GM12878 (cell line): ENCODE data around the gene IL4I1. TPM values are rescaled to one million over a fixed set of nuclear protein-coding genes. Genes with fewer than 3 reads are reported as not detected.

ENCODE experiments used
- ATF2 ChIP-seq: IDR thresholded peaks from 2 replicates; pipeline ENCODE4 v1.6.1; 2012; ENCODE audit warnings: low read length, inconsistent platforms
- ATF7 ChIP-seq: fragments of 450-650 bp; IDR thresholded peaks from 2 replicates; pipeline ENCODE4 v1.6.1; 2016; ENCODE audit warnings: low read depth, mild to moderate bottlenecking
- BACH1 ChIP-seq: fragments of 450-650 bp; IDR thresholded peaks from 2 replicates; pipeline ENCODE4 v1.6.1; 2017; ENCODE audit warnings: mild to moderate bottlenecking, borderline replicate concordance
- BHLHE40 ChIP-seq, 2 experiments: fragments of 450-650 bp in 1 of 2; IDR thresholded peaks; 2 replicates each; pipeline ENCODE4 v1.6.1; 2011 to 2017; ENCODE audit warnings: low read depth in 2 of 2, borderline replicate concordance in 1 of 2, improper control_type of control experiment in 1 of 2, low read length in 1 of 2, mild to moderate bottlenecking in 1 of 2
- CEBPZ ChIP-seq: fragments of 150-350 bp; IDR thresholded peaks from 2 replicates; pipeline ENCODE4 v1.6.1; 2016; ENCODE audit warnings: low read depth, low read length
- DPF2 ChIP-seq: fragments of 450-650 bp; IDR thresholded peaks from 2 replicates; pipeline ENCODE4 v1.6.1; 2017; ENCODE audit warnings: mild to moderate bottlenecking
- GATAD2B ChIP-seq: fragments of 450-650 bp; conservative IDR thresholded peaks from 2 replicates; pipeline ENCODE4 v1.6.1; 2017; ENCODE audit warnings: low read depth, mild to moderate bottlenecking, moderate library complexity
- KDM1A ChIP-seq: fragments of 200-600 bp; sonication (generic); IDR thresholded peaks from 2 replicates; pipeline ENCODE4 v1.6.1; 2016; ENCODE audit warnings: borderline replicate concordance
- LARP7 ChIP-seq: fragments of 450-650 bp; IDR thresholded peaks from 2 replicates; pipeline ENCODE4 v1.6.1; 2017; ENCODE audit warnings: mild to moderate bottlenecking
- MTA3 ChIP-seq: IDR thresholded peaks from 2 replicates; pipeline ENCODE4 v1.6.1; 2012; ENCODE audit warnings: low read length, inconsistent platforms, borderline replicate concordance
- NRF1 ChIP-seq: conservative IDR thresholded peaks from 2 replicates; pipeline ENCODE4 v1.6.1; 2011; ENCODE audit warnings: mild to moderate bottlenecking, low read depth, low read length, improper control_type of control experiment
- PAX5 ChIP-seq: IDR thresholded peaks from 2 replicates; pipeline ENCODE4 v1.6.1; 2011; ENCODE audit warnings: low read depth, low read length, borderline replicate concordance
- PRDM15 ChIP-seq: fragments of 450-650 bp; formaldehyde crosslinking; IDR thresholded peaks from 2 replicates; pipeline ENCODE4 v1.4.0; 2020; ENCODE audit warnings: mild to moderate bottlenecking, moderate library complexity
- SIN3A ChIP-seq: IDR thresholded peaks from 2 replicates; pipeline ENCODE4 v1.6.1; 2012; ENCODE audit warnings: low read depth, low read length, improper control_type of control experiment
- SRF ChIP-seq, 2 experiments: IDR thresholded peaks; 2 replicates each; pipeline ENCODE4 v1.6.1; 2011; ENCODE audit warnings: low read depth in 2 of 2, low read length in 2 of 2, mild to moderate bottlenecking in 1 of 2, moderate library complexity in 1 of 2
- TCF12 ChIP-seq: IDR thresholded peaks from 2 replicates; pipeline ENCODE4 v1.6.1; 2011; ENCODE audit warnings: low read depth, mild to moderate bottlenecking, low read length
- ZNF24 ChIP-seq: fragments of 450-650 bp; IDR thresholded peaks from 2 replicates; pipeline ENCODE4 v1.6.1; 2017; ENCODE audit warnings: antibody characterized with exemption, mild to moderate bottlenecking
- polyA plus RNA-seq, 11 experiments: library from polyadenylated mRNA; depleted of rRNA in 4 of 11; unstranded in 6 of 11; stranded (reverse) in 5 of 11; fragments of >200 nt; fragmentation: Nextera tagmentation in 4 of 11; fragmentation: Illumina TruSeq in 1 of 11; extraction: Ambion mirVana in 4 of 11; extraction: Trizol in 1 of 11; gene quantifications; 1 replicate in 1 of 11; 2 replicates in 10 of 11; pipeline versions ENCODE4 v1.2.1 to v1.2.3, GENCODE V29; 2011 to 2016; ENCODE audit warnings: inconsistent platforms in 2 of 11, missing spikeins in 2 of 11, low read depth in 1 of 11
- total RNA-seq, 4 experiments: library from RNA; depleted of rRNA in 3 of 4; stranded (reverse); fragments of >200 nt in 3 of 4; fragmentation: Illumina TruSeq in 1 of 4; extraction: Trizol in 1 of 4; gene quantifications; 2 replicates each; pipeline versions ENCODE4 v1.2.1 to v1.2.3, GENCODE V29; 2013 to 2021
- TF ChIP-seq, protein P1 (sequence below): fragments of 450-650 bp; IDR thresholded peaks from 2 replicates; pipeline ENCODE4 v1.6.1; 2017; ENCODE audit warnings: antibody characterized with exemption, mild to moderate bottlenecking, moderate library complexity

IL4I1 gene
- total and polyA plus RNA-seq, 10 of the 15 experiments (the other 5 are each of a cell fraction or from before 2014, with no cell fraction given): 0.62 to 83.8 (median 42.8) TPM

- TF ChIP-seq TCF12: peak; percentile 62; the same call in 1 of the 2 replicates
- TF ChIP-seq ATF7: peak; percentile 95
- peak; percentile 94 for TF ChIP-seq LARP7
- 0 out of 2 replicates have a peak, but pooled peaks have one; percentile 61 for TF ChIP-seq DPF2
- TF ChIP-seq GATAD2B: peak; percentile 82; the same call in 1 of the 2 replicates
- TF ChIP-seq, protein P1, sequence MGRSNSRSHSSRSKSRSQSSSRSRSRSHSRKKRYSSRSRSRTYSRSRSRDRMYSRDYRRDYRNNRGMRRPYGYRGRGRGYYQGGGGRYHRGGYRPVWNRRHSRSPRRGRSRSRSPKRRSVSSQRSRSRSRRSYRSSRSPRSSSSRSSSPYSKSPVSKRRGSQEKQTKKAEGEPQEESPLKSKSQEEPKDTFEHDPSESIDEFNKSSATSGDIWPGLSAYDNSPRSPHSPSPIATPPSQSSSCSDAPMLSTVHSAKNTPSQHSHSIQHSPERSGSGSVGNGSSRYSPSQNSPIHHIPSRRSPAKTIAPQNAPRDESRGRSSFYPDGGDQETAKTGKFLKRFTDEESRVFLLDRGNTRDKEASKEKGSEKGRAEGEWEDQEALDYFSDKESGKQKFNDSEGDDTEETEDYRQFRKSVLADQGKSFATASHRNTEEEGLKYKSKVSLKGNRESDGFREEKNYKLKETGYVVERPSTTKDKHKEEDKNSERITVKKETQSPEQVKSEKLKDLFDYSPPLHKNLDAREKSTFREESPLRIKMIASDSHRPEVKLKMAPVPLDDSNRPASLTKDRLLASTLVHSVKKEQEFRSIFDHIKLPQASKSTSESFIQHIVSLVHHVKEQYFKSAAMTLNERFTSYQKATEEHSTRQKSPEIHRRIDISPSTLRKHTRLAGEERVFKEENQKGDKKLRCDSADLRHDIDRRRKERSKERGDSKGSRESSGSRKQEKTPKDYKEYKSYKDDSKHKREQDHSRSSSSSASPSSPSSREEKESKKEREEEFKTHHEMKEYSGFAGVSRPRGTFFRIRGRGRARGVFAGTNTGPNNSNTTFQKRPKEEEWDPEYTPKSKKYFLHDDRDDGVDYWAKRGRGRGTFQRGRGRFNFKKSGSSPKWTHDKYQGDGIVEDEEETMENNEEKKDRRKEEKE: peak; percentile 88
- peak; percentile 24 to 73; a peak in 1 of 4 replicates for TF ChIP-seq SRF (IDR thresholded peaks at IDR 0.05; ENCODE audit: low read depth in 2 of 2, low read length in 2 of 2)
- TF ChIP-seq BHLHE40 (IDR thresholded peaks at IDR 0.05; ENCODE audit: borderline replicate concordance in 1 of 2, low read depth in 2 of 2, low read length in 1 of 2): peak; percentile 94 to 97
- no peak for TF ChIP-seq KDM1A
- no peak for TF ChIP-seq MTA3
- TF ChIP-seq BACH1: peak; percentile 81
- TF ChIP-seq PRDM15 (CRISPR knock-in tag): no peak
- TF ChIP-seq CEBPZ: no peak
- no peak for TF ChIP-seq ZNF24
- TF ChIP-seq NRF1: no peak
- TF ChIP-seq PAX5: peak; percentile 66
- no peak for TF ChIP-seq ATF2
- 0 out of 2 replicates have a peak, but pooled peaks have one; percentile 41 for TF ChIP-seq SIN3A
Measured at GRCh38 chr19:49850487-49851342, 46.0 kb downstream of the IL4I1 start, which contains the start of gene PTOV1 (continued).
